Measurements from ENCODE around the gene ROCK2.

Gene ROCK2

GRCh38 chr2:11285499-11285898 is 58.9 kb downstream of the ROCK2 start:
- no peak for DNase-seq (ENCODE audit: low read depth in 2 of 2)
- TF ChIP-seq, protein P1, sequence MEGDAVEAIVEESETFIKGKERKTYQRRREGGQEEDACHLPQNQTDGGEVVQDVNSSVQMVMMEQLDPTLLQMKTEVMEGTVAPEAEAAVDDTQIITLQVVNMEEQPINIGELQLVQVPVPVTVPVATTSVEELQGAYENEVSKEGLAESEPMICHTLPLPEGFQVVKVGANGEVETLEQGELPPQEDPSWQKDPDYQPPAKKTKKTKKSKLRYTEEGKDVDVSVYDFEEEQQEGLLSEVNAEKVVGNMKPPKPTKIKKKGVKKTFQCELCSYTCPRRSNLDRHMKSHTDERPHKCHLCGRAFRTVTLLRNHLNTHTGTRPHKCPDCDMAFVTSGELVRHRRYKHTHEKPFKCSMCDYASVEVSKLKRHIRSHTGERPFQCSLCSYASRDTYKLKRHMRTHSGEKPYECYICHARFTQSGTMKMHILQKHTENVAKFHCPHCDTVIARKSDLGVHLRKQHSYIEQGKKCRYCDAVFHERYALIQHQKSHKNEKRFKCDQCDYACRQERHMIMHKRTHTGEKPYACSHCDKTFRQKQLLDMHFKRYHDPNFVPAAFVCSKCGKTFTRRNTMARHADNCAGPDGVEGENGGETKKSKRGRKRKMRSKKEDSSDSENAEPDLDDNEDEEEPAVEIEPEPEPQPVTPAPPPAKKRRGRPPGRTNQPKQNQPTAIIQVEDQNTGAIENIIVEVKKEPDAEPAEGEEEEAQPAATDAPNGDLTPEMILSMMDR (IDR thresholded peaks at IDR 0.05; ENCODE audit: low read depth, low read length) = no peak
- no peak overlapping the region for H3K4me3 ChIP-seq (replicated peaks in 1 of 2; ENCODE audit: low read depth in 2 of 2, low read length in 2 of 2)

DNA sequence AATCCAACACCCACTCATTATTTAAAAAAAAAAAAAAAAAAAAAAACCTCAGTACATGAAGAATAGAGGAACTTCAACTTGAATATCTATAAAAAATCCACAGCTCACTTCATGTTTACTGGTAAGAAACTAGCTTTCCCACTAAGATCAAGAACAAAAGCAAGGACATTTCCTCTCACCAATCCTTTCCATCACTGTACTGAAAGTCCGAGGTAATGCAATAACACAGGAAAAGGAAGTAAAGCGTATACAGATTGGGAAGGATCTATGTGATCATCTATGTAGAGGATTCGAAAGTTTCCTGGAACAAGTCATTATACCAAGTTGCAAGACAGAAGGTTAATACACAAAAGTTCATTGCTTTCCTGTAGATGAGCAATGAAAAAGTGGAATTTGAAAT is 63.2 kb downstream of the ROCK2 start:
- DNase-seq (ENCODE audit: low read depth in 2 of 2) = no peak
- H3K4me3 ChIP-seq (replicated peaks in 1 of 2; ENCODE audit: low read depth in 2 of 2, low read length in 2 of 2) = no peak overlapping the region
- TF ChIP-seq, protein P1 (IDR thresholded peaks at IDR 0.05; ENCODE audit: low read depth, low read length) = no peak

GRCh38 chr2:11280713-11281112 is 63.7 kb downstream of the ROCK2 start:
- H3K4me3 ChIP-seq (replicated peaks in 1 of 2; ENCODE audit: low read depth in 2 of 2, low read length in 2 of 2) = no peak overlapping the region
- TF ChIP-seq, protein P1 (IDR thresholded peaks at IDR 0.05; ENCODE audit: low read depth, low read length) = no peak
- DNase-seq (ENCODE audit: low read depth in 2 of 2) = no peak

DNA sequence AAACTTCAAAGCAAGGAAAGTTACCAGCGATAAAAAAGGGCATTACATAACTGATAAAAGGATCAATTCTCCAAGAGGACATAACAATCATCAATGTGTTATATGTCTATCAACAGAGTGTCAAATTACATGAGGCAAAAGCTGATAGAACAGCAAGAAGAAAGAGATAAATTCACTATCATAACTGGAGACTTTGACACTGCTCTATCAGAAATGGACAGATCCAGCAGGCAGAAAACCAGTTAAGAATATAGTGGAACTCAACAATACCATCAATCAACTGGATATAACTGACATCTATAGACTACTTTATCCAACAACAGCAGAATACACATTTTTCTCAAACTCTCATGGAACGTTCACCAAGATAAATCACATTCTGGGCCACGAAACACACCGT is 65.0 kb downstream of the ROCK2 start:
- H3K4me3 ChIP-seq (replicated peaks in 1 of 2; ENCODE audit: low read depth in 2 of 2, low read length in 2 of 2) = no peak overlapping the region
- TF ChIP-seq, protein P1 (IDR thresholded peaks at IDR 0.05; ENCODE audit: low read depth, low read length) = no peak
- no peak for DNase-seq (ENCODE audit: low read depth in 2 of 2)

DNA sequence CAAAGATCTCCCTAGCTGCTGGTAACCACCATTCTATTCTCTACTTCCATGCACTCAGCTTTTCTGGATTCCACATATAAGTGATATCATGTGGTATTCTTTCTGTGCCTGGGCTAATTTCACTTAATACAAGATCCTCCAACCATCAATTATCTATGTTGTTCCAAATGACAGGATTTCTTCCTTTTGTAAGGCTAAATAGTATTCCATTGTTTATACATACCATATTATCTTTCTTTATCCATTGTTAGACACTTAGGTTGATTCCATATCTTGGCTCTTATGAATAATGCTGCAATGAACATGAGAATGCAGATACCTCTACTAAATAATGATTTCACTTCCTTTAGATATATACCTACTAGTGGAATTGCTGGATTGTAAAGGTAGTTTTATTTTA is 66.2 kb downstream of the ROCK2 start:
- TF ChIP-seq, protein P1 (IDR thresholded peaks at IDR 0.05; ENCODE audit: low read depth, low read length) = no peak
- H3K4me3 ChIP-seq (replicated peaks in 1 of 2; ENCODE audit: low read depth in 2 of 2, low read length in 2 of 2) = no peak overlapping the region
- no peak for DNase-seq (ENCODE audit: low read depth in 2 of 2)

DNA sequence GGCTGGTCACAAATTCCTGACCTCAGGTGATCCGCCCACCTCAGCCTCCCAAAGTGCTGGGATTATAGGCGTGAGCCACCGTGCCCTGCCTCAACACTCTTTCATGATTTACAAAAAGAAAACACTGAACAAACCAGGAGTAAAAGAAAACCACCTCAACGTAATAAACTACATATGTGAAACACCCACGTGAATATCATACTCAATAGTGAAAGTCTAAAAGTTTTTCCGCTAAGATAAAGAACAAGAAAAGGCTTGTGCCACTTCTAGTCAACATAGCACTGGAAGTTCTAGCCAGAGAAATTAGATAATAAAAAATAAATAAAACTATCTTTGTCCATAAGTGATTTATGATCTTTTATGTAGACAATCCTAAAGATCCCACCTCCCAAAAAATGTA is 68.5 kb downstream of the ROCK2 start:
- no peak overlapping the region for H3K4me3 ChIP-seq (replicated peaks in 1 of 2; ENCODE audit: low read depth in 2 of 2, low read length in 2 of 2)
- TF ChIP-seq, protein P1 (IDR thresholded peaks at IDR 0.05; ENCODE audit: low read depth, low read length) = no peak
- DNase-seq (ENCODE audit: low read depth in 2 of 2) = no peak

DNA sequence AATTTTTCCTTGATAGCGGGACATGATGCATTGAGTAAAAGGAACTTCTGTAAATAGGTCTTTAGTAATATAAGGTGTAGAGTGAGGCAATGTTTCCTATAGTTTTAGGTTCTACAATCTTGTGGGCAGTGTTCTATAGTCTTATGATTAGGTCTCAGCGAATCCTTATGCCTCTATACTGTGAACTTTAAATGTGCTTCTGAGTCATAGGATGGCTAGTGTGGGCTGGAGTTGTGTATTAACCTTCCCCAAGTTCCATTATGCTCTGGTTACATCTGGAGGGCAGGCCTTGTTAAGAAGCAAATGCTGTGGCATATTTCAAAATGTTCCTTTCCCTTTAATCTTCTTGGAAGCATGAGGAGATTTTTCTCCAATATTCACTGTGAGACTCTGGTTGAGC is 73.5 kb downstream of the ROCK2 start:
- H3K4me3 ChIP-seq (replicated peaks in 1 of 2; ENCODE audit: low read depth in 2 of 2, low read length in 2 of 2) = no peak overlapping the region
- TF ChIP-seq, protein P1 (IDR thresholded peaks at IDR 0.05; ENCODE audit: low read depth, low read length) = no peak
- DNase-seq (ENCODE audit: low read depth in 2 of 2) = peak; percentile 21 to 43
